Right lobe of liver (tissue), 6 donors: Measurements from ENCODE around the gene CACNA2D3. TPM values are rescaled to one million over a fixed set of nuclear protein-coding genes. Genes with fewer than 3 reads are reported as not detected.

Experiments
- ATAC-seq, 4 donors: fragments of 200-7000 bp; cut with Tn5 transposase; one replicate each; pipeline ENCODE4 v1.9.1; 2020; ENCODE audit warnings: mild to moderate bottlenecking in 4 of 4, moderate library complexity in 4 of 4
- DNase-seq, 3 donors: peaks; one replicate each; pipeline ENCODE4 v3.0.0-alpha.2; 2020
- H3K27ac ChIP-seq, 3 donors: fragments of 200-600 bp; one replicate each; pipeline ENCODE4 v1.8.0; 2022
- H3K27me3 ChIP-seq, 2 donors: fragments of 200-600 bp; one replicate each; pipeline ENCODE4 v1.8.0; 2022
- H3K36me3 ChIP-seq, 4 donors: fragments of 200-600 bp; sonication (generic) in 1 of 4; one replicate each; pipeline versions ENCODE4 v1.5.1 to v1.8.0; 2017 to 2022; ENCODE audit warnings: control low read depth in 1 of 4
- H3K4me1 ChIP-seq, 4 donors: fragments of 200-600 bp; sonication (generic) in 1 of 4; one replicate each; pipeline versions ENCODE4 v1.5.1 to v1.8.0; 2017 to 2022; ENCODE audit warnings: control low read depth in 1 of 4
- H3K4me3 ChIP-seq, 3 donors: fragments of 200-600 bp; one replicate each; pipeline ENCODE4 v1.8.0; 2022
- H3K9me3 ChIP-seq, 4 donors: fragments of 200-600 bp; sonication (generic) in 1 of 4; one replicate each; pipeline versions ENCODE4 v1.5.1 to v1.8.0; 2017 to 2022; ENCODE audit warnings: control low read depth in 1 of 4
- CTCF ChIP-seq, 4 donors: fragments of 200-600 bp in 3 of 4; fragments of 450-650 bp in 1 of 4; IDR thresholded peaks; one replicate each; pipeline versions ENCODE4 v1.5.1 to v1.8.0; 2016 to 2022; ENCODE audit warnings: antibody characterized with exemption in 4 of 4, mild to moderate bottlenecking in 2 of 4
- POLR2A ChIP-seq: fragments of 450-650 bp; IDR thresholded peaks from one replicate; pipeline ENCODE4 v1.6.1; 2017; ENCODE audit warnings: antibody characterized with exemption, mild to moderate bottlenecking
- WGBS: methylation state at CpG from one replicate; pipeline ENCODE4 v1.1.6; 2018; ENCODE audit warnings: low coverage, low lambda C conversion rate; ENCODE audit not compliant: insufficient coverage; ENCODE audit errors: missing lambda C conversion rate; 5-methylcytosine and 5-hydroxymethylcytosine counted together
- intact Hi-C, 2 donors: fragments of 100-400 bp; cut with DNase I; formaldehyde crosslinking; loops; one replicate each; pipeline versions ENCODE4 v1.11.2 to v1.14.1; 2022
- total RNA-seq, 6 experiments: library from RNA; depleted of rRNA in 2 of 6; stranded (reverse); fragments of >200 nt in 2 of 6; fragmentation: NEBNext Ultra II Directional in 3 of 6; extraction: Animal tissue kit (Norgen Biotek cat#: 25700) in 3 of 6; gene quantifications; one replicate each; pipeline versions ENCODE4 v1.1.0 to v1.2.4, GENCODE V29; 2016 to 2023
- donor health status: DM: no; HTN: yes; CAD: no.
- donor health status: DM: no; HTN: no; CAD: no.
- donor health status: DM: no; HTN: no; CAD: no.
- donor health status: DM: no; HTN: yes; CAD: no.
- donor health status: DM: no; HTN: yes; CAD: no.

CACNA2D3 gene
- total RNA-seq, 6 experiments from 2014 or later, result 0.28 to 0.87 TPM; not detected in 4

- DNase-seq (no peak), ATAC-seq (no peak)
- no peaks in the 10 kb centered on the region for H3K27me3 ChIP-seq
- H3K4me3 ChIP-seq, result no peak overlapping the region
- intact Hi-C loops, result no loop called here
- no peaks in the 10 kb centered on the region for H3K36me3 ChIP-seq
- WGBS, result 46% methylated on average over 6 of the region's 6 CpGs
- H3K4me1 ChIP-seq, result no peaks in the 10 kb centered on the region
- no peak for TF ChIP-seq CTCF (IDR thresholded peaks at IDR 0.05)
- TF ChIP-seq POLR2A, result no peak
- no peaks in the 10 kb centered on the region for H3K9me3 ChIP-seq
- no peak overlapping the region for H3K27ac ChIP-seq
Observed at GRCh38 chr3:54514416-54514815, 392.1 kb downstream of the CACNA2D3 start.

DNA sequence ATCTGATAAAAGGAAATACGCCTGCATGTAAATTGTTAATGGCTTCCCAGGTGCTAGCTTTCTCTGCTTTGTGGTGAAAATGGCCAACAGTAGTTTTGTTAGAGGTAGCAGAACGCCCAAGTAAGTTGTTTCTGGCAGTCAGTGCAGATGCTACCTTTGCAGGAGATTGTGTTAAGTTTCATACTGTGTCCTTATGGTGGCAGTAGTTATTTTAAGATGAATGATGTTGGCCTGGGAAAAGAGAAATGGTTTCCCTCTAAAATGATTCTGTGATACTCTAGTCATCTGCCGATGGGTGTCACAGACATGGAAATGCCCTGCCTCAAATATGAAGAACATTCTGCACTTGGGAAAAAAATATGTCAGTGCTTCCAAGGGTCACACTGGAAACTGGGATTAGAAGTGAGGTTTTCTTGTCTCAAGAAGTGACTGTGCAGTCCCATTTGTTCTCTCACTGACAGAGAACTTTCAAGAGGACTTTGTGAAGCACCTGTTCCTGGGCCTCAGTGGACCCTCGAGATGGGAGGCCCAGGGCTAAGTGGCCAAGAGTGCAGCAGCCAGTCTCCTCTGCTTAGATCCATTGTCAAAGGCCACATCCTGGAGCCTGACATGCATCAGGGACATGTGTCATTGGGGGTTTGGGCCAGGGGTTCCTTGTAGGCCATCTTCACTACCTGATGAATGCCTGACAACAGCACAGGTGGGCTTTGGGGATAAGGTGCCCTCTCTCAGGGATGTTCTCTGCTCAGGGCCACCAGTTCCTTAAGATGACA, 393.3 kb downstream of the CACNA2D3 start:
- Histone ChIP-seq H3K36me3 (no peaks in the 10 kb centered on the region), H3K27me3 (no peaks in the 10 kb centered on the region), H3K9me3 (no peaks in the 10 kb centered on the region), H3K4me1 (no peaks in the 10 kb centered on the region), H3K27ac (no peak overlapping the region), H3K4me3 (no peak overlapping the region)
- TF ChIP-seq CTCF (IDR thresholded peaks at IDR 0.05) (no peak), POLR2A (no peak)
- 31% methylated on average over 3 of the region's 4 CpGs for WGBS
- ATAC-seq (no peak), DNase-seq (no peak)
- intact Hi-C loops, result no loop called here

GRCh38 chr3:54517424-54517823, 395.1 kb downstream of the CACNA2D3 start:
- intact Hi-C loops, result no loop called here
- H3K4me3 ChIP-seq, result no peak overlapping the region
- TF ChIP-seq CTCF (IDR thresholded peaks at IDR 0.05) (no peak), POLR2A (no peak)
- 41% methylated on average over 5 of the region's 8 CpGs for WGBS
- DNase-seq (no peak), ATAC-seq (no peak)
- H3K9me3 ChIP-seq, result peaks cover 0 to 2% (median 0%) of the 10 kb centered on the region in 4 donors
- no peaks in the 10 kb centered on the region for H3K27me3 ChIP-seq
- no peaks in the 10 kb centered on the region for H3K4me1 ChIP-seq
- H3K27ac ChIP-seq, result no peak overlapping the region
- no peaks in the 10 kb centered on the region for H3K36me3 ChIP-seq

- Histone ChIP-seq H3K4me3 (no peak overlapping the region), H3K36me3 (no peaks in the 10 kb centered on the region), H3K27ac (no peak overlapping the region), H3K9me3 (peaks cover 0 to 2% (median 0%) of the 10 kb centered on the region in 4 donors), H3K27me3 (no peaks in the 10 kb centered on the region), H3K4me1 (no peaks in the 10 kb centered on the region)
- WGBS, result 49% methylated on average over 7 of the region's 8 CpGs
- DNase-seq, result no peak
- no peak for TF ChIP-seq CTCF (IDR thresholded peaks at IDR 0.05)
- TF ChIP-seq POLR2A, result no peak
- no peak for ATAC-seq
- intact Hi-C loops, result no loop called here
Observed at GRCh38 chr3:54518011-54518675, 395.8 kb downstream of the CACNA2D3 start.
